NCI-H446 (cell line): ENCODE results near the gene S100B.

ENCODE experiments used
- DNase-seq, 2 experiments: peaks; one replicate each; lab custom pipeline; 2025; lab: John Stamatoyannopoulos, UW

Gene S100B

GRCh38 chr21:46627726-46628125 is 22.8 kb upstream of the S100B start:
- DNase-seq: no peak

- no peak for DNase-seq
Observed at GRCh38 chr21:46626975-46627501, 22.2 kb upstream of the S100B start.

- no peak for DNase-seq
Observed at GRCh38 chr21:46626536-46626935, 21.7 kb upstream of the S100B start.

GRCh38 chr21:46625759-46626158 is 20.9 kb upstream of the S100B start:
- no peak for DNase-seq

- no peak for DNase-seq
Observed at GRCh38 chr21:46624050-46624449, 19.2 kb upstream of the S100B start.

GRCh38 chr21:46622226-46622625 is 17.3 kb upstream of the S100B start:
- DNase-seq: no peak

- DNase-seq: no peak
Observed at GRCh38 chr21:46621457-46622182, 16.7 kb upstream of the S100B start.

- DNase-seq: no peak
Observed at GRCh38 chr21:46620846-46621245, 16.0 kb upstream of the S100B start.

- no peak for DNase-seq
Observed at GRCh38 chr21:46619846-46620245, 15.0 kb upstream of the S100B start.

GRCh38 chr21:46618738-46619379 is 14.0 kb upstream of the S100B start:
- no peak for DNase-seq

- no peak for DNase-seq
Observed at GRCh38 chr21:46617267-46618051, 12.6 kb upstream of the S100B start.

GRCh38 chr21:46616656-46617055 is 11.8 kb upstream of the S100B start:
- no peak for DNase-seq

- no peak for DNase-seq
Observed at GRCh38 chr21:46616050-46616449, 11.2 kb upstream of the S100B start.

GRCh38 chr21:46613391-46613790 is 8.5 kb upstream of the S100B start:
- DNase-seq: no peak

GRCh38 chr21:46610018-46610701 is 5.3 kb upstream of the S100B start:
- DNase-seq: no peak

GRCh38 chr21:46608672-46609111 is 3.8 kb upstream of the S100B start:
- no peak for DNase-seq

GRCh38 chr21:46607636-46608035 is 2.8 kb upstream of the S100B start:
- no peak for DNase-seq

- DNase-seq: no peak
Observed at GRCh38 chr21:46606427-46606813, 1.5 kb upstream of the S100B start.

GRCh38 chr21:46605767-46606426 is 1.0 kb upstream of the S100B start:
- no peak for DNase-seq

GRCh38 chr21:46604329-46604974 is 430 bp downstream of the S100B start:
- no peak for DNase-seq

GRCh38 chr21:46603228-46603627 is 1.7 kb downstream of the S100B start:
- DNase-seq: no peak
